Measurements from ENCODE around the gene MYCBPAP.

The MYCBPAP gene

GRCh38 chr17:50517504-50518383 lies 9.5 kb downstream of the MYCBPAP start:
- DNase-seq, result peak; percentile 65

GRCh38 chr17:50518384-50519023 lies 10.3 kb downstream of the MYCBPAP start:
- DNase-seq, result peak; percentile 94

- DNase-seq, result peak; percentile 95
These were observed 11.0 kb downstream of the MYCBPAP start for GRCh38 chr17:50519141-50519834.

GRCh38 chr17:50520483-50520882 lies 12.2 kb downstream of the MYCBPAP start:
- no peak for DNase-seq

- DNase-seq, result peak; percentile 40
These were observed 13.3 kb downstream of the MYCBPAP start for GRCh38 chr17:50521514-50521913.

- DNase-seq, result no peak
These were observed 14.5 kb downstream of the MYCBPAP start for GRCh38 chr17:50522766-50523165.

- peak; percentile 36 for DNase-seq
These were observed 15.0 kb downstream of the MYCBPAP start for GRCh38 chr17:50523208-50523607.

- DNase-seq, result no peak
These were observed 16.6 kb downstream of the MYCBPAP start for GRCh38 chr17:50524838-50525237.

- DNase-seq, result peak; percentile 67
These were observed 19.0 kb downstream of the MYCBPAP start for GRCh38 chr17:50527155-50527762.

GRCh38 chr17:50527949-50528474 lies 19.8 kb downstream of the MYCBPAP start:
- DNase-seq, result no peak

GRCh38 chr17:50529849-50530248 lies 21.6 kb downstream of the MYCBPAP start:
- DNase-seq, result no peak

GRCh38 chr17:50531428-50532025 lies 23.3 kb downstream of the MYCBPAP start:
- no peak for DNase-seq

GRCh38 chr17:50532452-50533024 lies 24.3 kb downstream of the MYCBPAP start, which contains the start of gene EPN3:
Gene EPN3, plus strand, starts transcription at chr17:50532735. Its CDS starts 3,822 bp downstream, at chr17:50536557.
- DNase-seq, result peak; percentile 38

GRCh38 chr17:50533185-50533584 lies 24.9 kb downstream of the MYCBPAP start:
- peak; percentile 34 for DNase-seq

GRCh38 chr17:50533720-50534148 lies 25.5 kb downstream of the MYCBPAP start:
- peak; percentile 78 for DNase-seq

- DNase-seq, result no peak
These were observed 26.2 kb downstream of the MYCBPAP start for GRCh38 chr17:50534222-50534978.

- no peak for DNase-seq
These were observed 26.7 kb downstream of the MYCBPAP start for GRCh38 chr17:50534979-50535326.

GRCh38 chr17:50535407-50535806 lies 27.2 kb downstream of the MYCBPAP start:
- DNase-seq, result no peak

GRCh38 chr17:50536683-50537646 lies 28.7 kb downstream of the MYCBPAP start:
- DNase-seq, result no peak
